Astrocyte (in vitro differentiated cells and primary cell): Measurements from ENCODE around the gene SLC25A13.

Source experiments
- CTCF ChIP-seq: IDR thresholded peaks from 2 replicates; pipeline ENCODE4 v1.5.1; 2011; ENCODE audit warnings: low read depth, mild to moderate bottlenecking, inconsistent platforms, low read length, moderate library complexity; ENCODE audit not compliant: insufficient read depth
- EZH2 ChIP-seq: IDR thresholded peaks from 2 replicates; pipeline ENCODE4 v1.6.1; 2012; ENCODE audit warnings: mild to moderate bottlenecking, low read length, inconsistent platforms; ENCODE audit not compliant: insufficient read depth

DNA sequence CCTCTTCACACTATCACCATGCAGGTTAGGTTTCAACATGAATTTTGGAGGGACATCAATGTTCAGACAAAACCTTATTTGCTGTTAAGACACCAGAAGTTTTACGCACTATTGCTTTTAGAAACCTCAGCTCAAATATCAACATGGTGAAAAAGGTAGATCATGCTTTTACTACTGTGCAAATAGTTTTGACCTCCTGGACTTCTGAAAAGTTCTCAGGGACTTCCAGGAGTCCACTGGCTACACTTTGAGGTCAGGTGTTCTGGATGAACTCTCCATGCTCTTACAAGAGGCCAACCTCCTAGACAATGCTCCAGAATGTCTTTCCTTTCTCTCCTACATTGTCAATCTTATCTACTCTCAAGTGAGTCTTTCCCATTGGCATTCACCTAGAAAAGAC is 55.9 kb downstream of the SLC25A13 start:
- no peak for TF ChIP-seq CTCF
- TF ChIP-seq EZH2: no peak
